GM23248 (cell line): ENCODE results near the gene ZBED1.
"Not testable (repeated sequence)": the region's sequence is repeated elsewhere in the genome, so short reads cannot be mapped to it uniquely, and the experiment has no call there.

ENCODE experiments used
- EZH2 ChIP-seq: fragments of 200-600 bp; sonication (generic); IDR thresholded peaks from 2 replicates; pipeline ENCODE4 v1.6.1; 2018; ENCODE audit warnings: antibody characterized with exemption, mild to moderate bottlenecking; ENCODE audit not compliant: insufficient read depth, poor library complexity, severe bottlenecking
- EZH2phosphoT487 ChIP-seq: fragments of 200-600 bp; sonication (generic); IDR thresholded peaks from 2 replicates; pipeline ENCODE4 v1.6.1; 2018; ENCODE audit warnings: antibody characterized with exemption, moderate library complexity, mild to moderate bottlenecking, low read depth; ENCODE audit not compliant: insufficient read depth

DNA sequence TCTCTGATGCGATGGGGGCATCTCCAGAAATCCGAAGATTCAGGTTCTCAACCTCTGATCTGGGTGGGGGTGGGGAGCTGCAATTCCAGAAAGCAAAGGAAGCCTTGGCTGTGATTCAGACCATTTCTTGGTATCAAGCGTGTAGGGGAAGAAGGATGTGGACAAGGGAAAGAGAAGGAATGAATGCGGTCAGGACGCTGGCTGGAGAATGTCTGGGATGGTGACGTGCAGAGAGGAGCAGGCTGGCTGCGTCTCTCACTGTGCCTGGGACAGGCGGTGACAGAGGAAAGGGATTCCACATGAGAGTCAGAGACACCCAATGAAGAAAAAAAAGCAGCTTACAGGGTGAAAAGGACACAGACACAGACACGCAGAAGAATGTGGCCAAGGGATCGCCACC lies 37.3 kb downstream of the ZBED1 start:
- not testable (repeated sequence) for TF ChIP-seq EZH2, EZH2phosphoT487
